GM23338 (cell line): Measurements from ENCODE around the gene COX4I1. TPM values are rescaled to one million over a fixed set of nuclear protein-coding genes. Genes with fewer than 3 reads are reported as not detected.

ENCODE experiments used
- ATAC-seq: fragments of 200-7000 bp; cut with Tn5 transposase; 3 replicates; pipeline ENCODE4 v1.9.1; 2020
- DNase-seq: peaks from one replicate; pipeline ENCODE4 v3.0.0-alpha.2; 2015; ENCODE audit warnings: low spot score
- H2AFZ ChIP-seq: fragments of 200-600 bp; sonication (generic); 2 replicates; pipeline ENCODE4 v1.8.0; 2016; ENCODE audit warnings: antibody characterized with exemption, mild to moderate bottlenecking, moderate library complexity
- H3F3A ChIP-seq: fragments of 200-600 bp; sonication (generic); replicated peaks from 2 replicates; pipeline ENCODE4 v1.8.0; 2017; ENCODE audit warnings: antibody characterized with exemption, mixed run types, low read depth
- H3K27ac ChIP-seq: fragments of 200-600 bp; sonication (generic); 2 replicates; pipeline ENCODE4 v1.6.1; 2016; ENCODE audit warnings: low read depth
- H3K27me3 ChIP-seq: fragments of 200-600 bp; sonication (generic); 2 replicates; pipeline ENCODE4 v1.8.0; 2016; ENCODE audit warnings: mild to moderate bottlenecking, mixed run types, moderate library complexity; ENCODE audit not compliant: insufficient read depth
- H3K36me3 ChIP-seq: fragments of 200-600 bp; sonication (generic); 2 replicates; pipeline ENCODE4 v1.8.0; 2016; ENCODE audit warnings: mild to moderate bottlenecking; ENCODE audit not compliant: insufficient read depth
- H3K4me1 ChIP-seq: fragments of 200-600 bp; sonication (generic); 2 replicates; pipeline ENCODE4 v1.8.0; 2016; ENCODE audit warnings: mild to moderate bottlenecking, moderate library complexity; ENCODE audit not compliant: insufficient read depth
- H3K4me2 ChIP-seq: fragments of 200-600 bp; sonication (generic); 2 replicates; pipeline ENCODE4 v1.7.1; 2017; ENCODE audit warnings: mixed run types
- H3K4me3 ChIP-seq: fragments of 200-600 bp; sonication (generic); 2 replicates; pipeline ENCODE4 v1.6.1; 2016; ENCODE audit warnings: mixed run types
- H3K79me2 ChIP-seq: fragments of 200-600 bp; sonication (generic); replicated peaks from 2 replicates; pipeline ENCODE4 v1.8.0; 2017; ENCODE audit warnings: mild to moderate bottlenecking; ENCODE audit not compliant: insufficient read depth
- H3K9me2 ChIP-seq: fragments of 200-600 bp; sonication (generic); 2 replicates; pipeline ENCODE4 v1.8.0; 2017; ENCODE audit not compliant: insufficient read depth
- H4K20me1 ChIP-seq: fragments of 200-600 bp; sonication (generic); replicated peaks from 2 replicates; pipeline ENCODE4 v1.8.0; 2017; ENCODE audit warnings: mild to moderate bottlenecking; ENCODE audit not compliant: insufficient read depth
- H3K27ac Mint-ChIP-seq: 2 replicates; pipeline ENCODE4 v1.8.0; 2020; ENCODE audit warnings: inconsistent platforms, mild to moderate bottlenecking, moderate library complexity, mixed read lengths
- H3K27me3 Mint-ChIP-seq: 3 replicates; pipeline ENCODE4 v1.8.0; 2022; ENCODE audit warnings: low read depth, mild to moderate bottlenecking, moderate library complexity, mixed read lengths, inconsistent platforms; ENCODE audit not compliant: insufficient read depth, poor library complexity
- H3K36me3 Mint-ChIP-seq: 3 replicates; pipeline ENCODE4 v1.8.0; 2021; ENCODE audit warnings: low read depth, mild to moderate bottlenecking, inconsistent platforms, moderate library complexity, mixed read lengths
- H3K4me1 Mint-ChIP-seq: 3 replicates; pipeline ENCODE4 v1.8.0; 2020; ENCODE audit warnings: mild to moderate bottlenecking, inconsistent platforms, mixed read lengths
- H3K4me3 Mint-ChIP-seq: 3 replicates; pipeline ENCODE4 v1.8.0; 2021; ENCODE audit warnings: moderate library complexity, mild to moderate bottlenecking, inconsistent platforms, mixed read lengths
- H3K9me3 Mint-ChIP-seq: 3 replicates; pipeline ENCODE4 v1.8.0; 2020; ENCODE audit warnings: moderate library complexity, mild to moderate bottlenecking, inconsistent platforms, mixed read lengths
- EZH2 ChIP-seq: fragments of 200-600 bp; sonication (generic); IDR thresholded peaks from one replicate; pipeline ENCODE4 v1.8.0; 2017; ENCODE audit warnings: antibody characterized with exemption, mild to moderate bottlenecking, low read depth; ENCODE audit not compliant: unreplicated experiment
- NANOG ChIP-seq: IDR thresholded peaks from 2 replicates; pipeline ENCODE4 v1.6.1; 2016; ENCODE audit warnings: antibody characterized with exemption, borderline replicate concordance
- POLR2AphosphoS5 ChIP-seq: IDR thresholded peaks from 2 replicates; pipeline ENCODE4 v1.6.1; 2016; ENCODE audit warnings: antibody characterized with exemption, low read depth
- STAT1 ChIP-seq: IDR thresholded peaks from one replicate; pipeline ENCODE4 v1.6.1; 2016; ENCODE audit warnings: antibody characterized with exemption; ENCODE audit not compliant: unreplicated experiment
- ZNF114 ChIP-seq: fragments of 250-450 bp; sonication (Bioruptor Pico); IDR thresholded peaks from 2 replicates; pipeline ENCODE4 v1.5.0; 2020; ENCODE audit warnings: mild to moderate bottlenecking, moderate library complexity
- ZNF331 ChIP-seq: fragments of 250-450 bp; sonication (Bioruptor Pico); IDR thresholded peaks from 2 replicates; pipeline ENCODE4 v1.5.0; 2020; ENCODE audit warnings: low read depth, mild to moderate bottlenecking, moderate library complexity
- polyA plus RNA-seq: library from polyadenylated mRNA; unstranded; fragments of >200 nt; fragmentation: Nextera tagmentation; extraction: Ambion mirVana; gene quantifications from 2 replicates; pipeline ENCODE4 v1.2.1, GENCODE V29; 2016
- total RNA-seq: library from RNA; depleted of rRNA; stranded (reverse); fragments of >200 nt; shearing (Covaris generic); gene quantifications from 2 replicates; pipeline ENCODE4 v1.2.3, GENCODE V29; 2014
- TF ChIP-seq, protein P1 (sequence below), 2 experiments: fragments of 200-600 bp in 1 of 2; sonication (generic) in 1 of 2; conservative IDR thresholded peaks; 2 replicates each; pipeline versions ENCODE4 v1.5.1 to v1.6.1; 2016 to 2017; ENCODE audit warnings: antibody characterized with exemption in 2 of 2, low read depth in 2 of 2, mild to moderate bottlenecking in 2 of 2, moderate library complexity in 1 of 2
- TF ChIP-seq, protein P2 (sequence below): fragments of 250-450 bp; sonication (Bioruptor Pico); IDR thresholded peaks from 2 replicates; pipeline ENCODE4 v1.5.0; 2020; ENCODE audit warnings: mild to moderate bottlenecking, moderate library complexity
- TF ChIP-seq, protein P3 (sequence below): IDR thresholded peaks from 2 replicates; pipeline ENCODE4 v1.6.1; 2016; ENCODE audit warnings: antibody characterized with exemption

COX4I1 gene
- total and polyA plus RNA-seq, 2 experiments from 2014 or later, result 329 to 1,008 TPM

DNA sequence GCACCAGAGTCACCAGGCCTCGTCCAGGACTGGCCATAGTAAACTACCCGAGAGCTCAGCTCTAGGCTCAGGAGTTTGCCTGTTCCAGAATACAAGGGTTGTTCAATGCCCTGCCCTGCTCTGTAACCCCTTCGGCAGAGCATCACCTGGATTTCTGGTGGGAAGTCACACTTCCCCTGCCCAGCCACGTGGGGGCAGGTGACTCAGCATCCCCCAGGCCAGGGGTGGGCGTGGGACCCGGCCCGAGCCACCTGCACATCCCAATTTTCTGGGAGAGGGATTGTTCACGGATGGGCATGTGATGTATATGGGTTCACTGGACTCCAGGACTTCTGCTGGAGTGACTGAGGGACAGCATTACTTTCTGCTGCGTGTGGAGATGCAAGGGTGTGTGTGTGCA, 25.8 kb downstream of the COX4I1 start:
- H3K4me2 ChIP-seq, result no peak overlapping the region
- DNase-seq (peak; percentile 45), ATAC-seq (peak; percentile 64)
- no peak overlapping the region for H2AFZ ChIP-seq
- H3K4me1 Mint-ChIP-seq, result no peaks in the 10 kb centered on the region; the same call in 2 of the 3 replicates
- TF ChIP-seq, protein P1, sequence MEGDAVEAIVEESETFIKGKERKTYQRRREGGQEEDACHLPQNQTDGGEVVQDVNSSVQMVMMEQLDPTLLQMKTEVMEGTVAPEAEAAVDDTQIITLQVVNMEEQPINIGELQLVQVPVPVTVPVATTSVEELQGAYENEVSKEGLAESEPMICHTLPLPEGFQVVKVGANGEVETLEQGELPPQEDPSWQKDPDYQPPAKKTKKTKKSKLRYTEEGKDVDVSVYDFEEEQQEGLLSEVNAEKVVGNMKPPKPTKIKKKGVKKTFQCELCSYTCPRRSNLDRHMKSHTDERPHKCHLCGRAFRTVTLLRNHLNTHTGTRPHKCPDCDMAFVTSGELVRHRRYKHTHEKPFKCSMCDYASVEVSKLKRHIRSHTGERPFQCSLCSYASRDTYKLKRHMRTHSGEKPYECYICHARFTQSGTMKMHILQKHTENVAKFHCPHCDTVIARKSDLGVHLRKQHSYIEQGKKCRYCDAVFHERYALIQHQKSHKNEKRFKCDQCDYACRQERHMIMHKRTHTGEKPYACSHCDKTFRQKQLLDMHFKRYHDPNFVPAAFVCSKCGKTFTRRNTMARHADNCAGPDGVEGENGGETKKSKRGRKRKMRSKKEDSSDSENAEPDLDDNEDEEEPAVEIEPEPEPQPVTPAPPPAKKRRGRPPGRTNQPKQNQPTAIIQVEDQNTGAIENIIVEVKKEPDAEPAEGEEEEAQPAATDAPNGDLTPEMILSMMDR (conservative IDR thresholded peaks at IDR 0.05; ENCODE audit: low read depth in 2 of 2), result peak; percentile 47 to 61
- TF ChIP-seq STAT1, result no peak
- H3K4me1 ChIP-seq, result no peaks in the 10 kb centered on the region
- no peak overlapping the region for H3K27ac Mint-ChIP-seq
- peaks cover 7% of the 10 kb centered on the region; the same call in 1 of the 2 replicates for H3K9me2 ChIP-seq
- 0 out of 2 replicates have a peak, but pooled peaks cover 4% of the 10 kb centered on the region for H3K27me3 ChIP-seq
- H3K36me3 ChIP-seq, result no peaks in the 10 kb centered on the region
- peaks cover 15% of the 10 kb centered on the region for H3K27me3 Mint-ChIP-seq
- H3K9me3 Mint-ChIP-seq, result no peaks in the 10 kb centered on the region
- no peak overlapping the region for H3K4me3 Mint-ChIP-seq
- H3F3A ChIP-seq, result no peaks in the 10 kb centered on the region
- H3K27ac ChIP-seq, result no peak overlapping the region
- no peaks in the 10 kb centered on the region for H3K79me2 ChIP-seq
- no peaks in the 10 kb centered on the region for H3K36me3 Mint-ChIP-seq
- H4K20me1 ChIP-seq, result no peaks in the 10 kb centered on the region
- H3K4me3 ChIP-seq, result no peak overlapping the region

DNA sequence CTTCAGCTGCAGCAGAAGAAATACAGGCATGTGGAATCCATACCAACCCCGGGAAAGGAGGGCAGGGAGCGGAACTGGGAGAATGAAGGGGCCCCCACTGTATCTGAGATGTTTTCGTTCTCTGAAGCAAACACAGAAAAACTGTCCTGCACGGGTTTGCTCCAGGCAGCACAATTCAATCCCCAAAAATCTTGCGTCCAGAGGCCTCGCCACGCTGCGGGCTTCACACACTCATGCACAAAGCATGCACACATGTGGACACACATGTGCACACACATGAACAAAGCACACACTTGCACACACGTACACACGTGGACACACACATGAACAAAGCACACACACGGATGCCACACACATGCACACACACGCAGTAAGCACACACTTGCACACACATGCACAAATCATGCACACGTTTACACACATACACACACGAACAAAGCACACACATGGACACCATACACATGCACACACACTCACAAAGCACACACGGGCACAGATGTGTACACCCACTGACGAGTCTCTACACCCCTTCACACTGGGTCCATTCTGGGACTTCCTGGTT, 27.3 kb downstream of the COX4I1 start:
- TF ChIP-seq EZH2, result no peak
- TF ChIP-seq, protein P1 (conservative IDR thresholded peaks at IDR 0.05; ENCODE audit: low read depth in 2 of 2), result no peak
- TF ChIP-seq POLR2AphosphoS5, result no peak
- no peak for TF ChIP-seq STAT1
- TF ChIP-seq ZNF114 (CRISPR knock-in tag), result no peak
- TF ChIP-seq NANOG, result no peak
- TF ChIP-seq ZNF331, result no peak
- TF ChIP-seq, protein P2, sequence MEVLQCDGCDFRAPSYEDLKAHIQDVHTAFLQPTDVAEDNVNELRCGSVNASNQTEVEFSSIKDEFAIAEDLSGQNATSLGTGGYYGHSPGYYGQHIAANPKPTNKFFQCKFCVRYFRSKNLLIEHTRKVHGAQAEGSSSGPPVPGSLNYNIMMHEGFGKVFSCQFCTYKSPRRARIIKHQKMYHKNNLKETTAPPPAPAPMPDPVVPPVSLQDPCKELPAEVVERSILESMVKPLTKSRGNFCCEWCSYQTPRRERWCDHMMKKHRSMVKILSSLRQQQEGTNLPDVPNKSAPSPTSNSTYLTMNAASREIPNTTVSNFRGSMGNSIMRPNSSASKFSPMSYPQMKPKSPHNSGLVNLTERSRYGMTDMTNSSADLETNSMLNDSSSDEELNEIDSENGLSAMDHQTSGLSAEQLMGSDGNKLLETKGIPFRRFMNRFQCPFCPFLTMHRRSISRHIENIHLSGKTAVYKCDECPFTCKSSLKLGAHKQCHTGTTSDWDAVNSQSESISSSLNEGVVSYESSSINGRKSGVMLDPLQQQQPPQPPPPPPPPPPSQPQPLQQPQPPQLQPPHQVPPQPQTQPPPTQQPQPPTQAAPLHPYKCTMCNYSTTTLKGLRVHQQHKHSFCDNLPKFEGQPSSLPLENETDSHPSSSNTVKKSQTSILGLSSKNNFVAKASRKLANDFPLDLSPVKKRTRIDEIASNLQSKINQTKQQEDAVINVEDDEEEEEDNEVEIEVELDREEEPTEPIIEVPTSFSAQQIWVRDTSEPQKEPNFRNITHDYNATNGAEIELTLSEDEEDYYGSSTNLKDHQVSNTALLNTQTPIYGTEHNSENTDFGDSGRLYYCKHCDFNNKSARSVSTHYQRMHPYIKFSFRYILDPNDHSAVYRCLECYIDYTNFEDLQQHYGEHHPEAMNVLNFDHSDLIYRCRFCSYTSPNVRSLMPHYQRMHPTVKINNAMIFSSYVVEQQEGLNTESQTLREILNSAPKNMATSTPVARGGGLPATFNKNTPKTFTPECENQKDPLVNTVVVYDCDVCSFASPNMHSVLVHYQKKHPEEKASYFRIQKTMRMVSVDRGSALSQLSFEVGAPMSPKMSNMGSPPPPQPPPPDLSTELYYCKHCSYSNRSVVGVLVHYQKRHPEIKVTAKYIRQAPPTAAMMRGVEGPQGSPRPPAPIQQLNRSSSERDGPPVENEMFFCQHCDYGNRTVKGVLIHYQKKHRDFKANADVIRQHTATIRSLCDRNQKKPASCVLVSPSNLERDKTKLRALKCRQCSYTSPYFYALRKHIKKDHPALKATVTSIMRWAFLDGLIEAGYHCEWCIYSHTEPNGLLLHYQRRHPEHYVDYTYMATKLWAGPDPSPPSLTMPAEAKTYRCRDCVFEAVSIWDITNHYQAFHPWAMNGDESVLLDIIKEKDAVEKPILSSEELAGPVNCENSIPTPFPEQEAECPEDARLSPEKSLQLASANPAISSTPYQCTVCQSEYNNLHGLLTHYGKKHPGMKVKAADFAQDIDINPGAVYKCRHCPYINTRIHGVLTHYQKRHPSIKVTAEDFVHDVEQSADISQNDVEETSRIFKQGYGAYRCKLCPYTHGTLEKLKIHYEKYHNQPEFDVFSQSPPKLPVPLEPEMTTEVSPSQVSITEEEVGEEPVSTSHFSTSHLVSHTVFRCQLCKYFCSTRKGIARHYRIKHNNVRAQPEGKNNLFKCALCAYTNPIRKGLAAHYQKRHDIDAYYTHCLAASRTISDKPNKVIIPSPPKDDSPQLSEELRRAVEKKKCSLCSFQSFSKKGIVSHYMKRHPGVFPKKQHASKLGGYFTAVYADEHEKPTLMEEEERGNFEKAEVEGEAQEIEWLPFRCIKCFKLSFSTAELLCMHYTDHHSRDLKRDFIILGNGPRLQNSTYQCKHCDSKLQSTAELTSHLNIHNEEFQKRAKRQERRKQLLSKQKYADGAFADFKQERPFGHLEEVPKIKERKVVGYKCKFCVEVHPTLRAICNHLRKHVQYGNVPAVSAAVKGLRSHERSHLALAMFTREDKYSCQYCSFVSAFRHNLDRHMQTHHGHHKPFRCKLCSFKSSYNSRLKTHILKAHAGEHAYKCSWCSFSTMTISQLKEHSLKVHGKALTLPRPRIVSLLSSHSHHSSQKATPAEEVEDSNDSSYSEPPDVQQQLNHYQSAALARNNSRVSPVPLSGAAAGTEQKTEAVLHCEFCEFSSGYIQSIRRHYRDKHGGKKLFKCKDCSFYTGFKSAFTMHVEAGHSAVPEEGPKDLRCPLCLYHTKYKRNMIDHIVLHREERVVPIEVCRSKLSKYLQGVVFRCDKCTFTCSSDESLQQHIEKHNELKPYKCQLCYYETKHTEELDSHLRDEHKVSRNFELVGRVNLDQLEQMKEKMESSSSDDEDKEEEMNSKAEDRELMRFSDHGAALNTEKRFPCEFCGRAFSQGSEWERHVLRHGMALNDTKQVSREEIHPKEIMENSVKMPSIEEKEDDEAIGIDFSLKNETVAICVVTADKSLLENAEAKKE (CRISPR knock-in tag), result no peak
- TF ChIP-seq, protein P3, sequence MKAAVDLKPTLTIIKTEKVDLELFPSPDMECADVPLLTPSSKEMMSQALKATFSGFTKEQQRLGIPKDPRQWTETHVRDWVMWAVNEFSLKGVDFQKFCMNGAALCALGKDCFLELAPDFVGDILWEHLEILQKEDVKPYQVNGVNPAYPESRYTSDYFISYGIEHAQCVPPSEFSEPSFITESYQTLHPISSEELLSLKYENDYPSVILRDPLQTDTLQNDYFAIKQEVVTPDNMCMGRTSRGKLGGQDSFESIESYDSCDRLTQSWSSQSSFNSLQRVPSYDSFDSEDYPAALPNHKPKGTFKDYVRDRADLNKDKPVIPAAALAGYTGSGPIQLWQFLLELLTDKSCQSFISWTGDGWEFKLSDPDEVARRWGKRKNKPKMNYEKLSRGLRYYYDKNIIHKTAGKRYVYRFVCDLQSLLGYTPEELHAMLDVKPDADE, result no peak
- Histone ChIP-seq H3K79me2 (no peaks in the 10 kb centered on the region), H3K36me3 (no peaks in the 10 kb centered on the region), H3K27me3 (no peaks in the 10 kb centered on the region), H4K20me1 (no peaks in the 10 kb centered on the region), H3K4me2 (no peak overlapping the region), H3K27ac (no peak overlapping the region), H3F3A (no peaks in the 10 kb centered on the region), H3K4me1 (no peaks in the 10 kb centered on the region), H2AFZ (no peak overlapping the region), H3K9me2 (peaks cover 7% of the 10 kb centered on the region; the same call in 1 of the 2 replicates), H3K4me3 (no peak overlapping the region)
- no peak for ATAC-seq
- Mint-ChIP-seq H3K4me1 (no peaks in the 10 kb centered on the region; the same call in 2 of the 3 replicates), H3K4me3 (no peak overlapping the region), H3K27ac (no peak overlapping the region), H3K9me3 (no peaks in the 10 kb centered on the region), H3K27me3 (peaks cover 7% of the 10 kb centered on the region), H3K36me3 (no peaks in the 10 kb centered on the region)
- DNase-seq, result no peak
